Upper lobe of right lung (tissue), 1 donor: ENCODE data around the gene LAMP2. TPM values are rescaled to one million over a fixed set of nuclear protein-coding genes. Genes with fewer than 3 reads are reported as not detected.
"Not testable (repeated sequence)": the region's sequence is repeated elsewhere in the genome, so short reads cannot be mapped to it uniquely, and the experiment has no call there.

ENCODE experiments used
- ATAC-seq: fragments of 200-7000 bp; cut with Tn5 transposase; one replicate; pipeline ENCODE4 v1.9.1; 2020; ENCODE audit warnings: mild to moderate bottlenecking, moderate library complexity
- DNase-seq: peaks from one replicate; pipeline ENCODE4 v3.0.0-alpha.2; 2020
- H3K27ac ChIP-seq: fragments of 200-600 bp; one replicate; pipeline ENCODE4 v1.8.0; 2022
- H3K27me3 ChIP-seq: fragments of 200-600 bp; one replicate; pipeline ENCODE4 v1.8.0; 2022; ENCODE audit warnings: mild to moderate bottlenecking
- H3K36me3 ChIP-seq: fragments of 200-600 bp; one replicate; pipeline ENCODE4 v1.8.0; 2022
- H3K4me1 ChIP-seq: fragments of 200-600 bp; one replicate; pipeline ENCODE4 v1.8.0; 2022
- H3K4me3 ChIP-seq: fragments of 200-600 bp; one replicate; pipeline ENCODE4 v1.8.0; 2022; ENCODE audit warnings: mild to moderate bottlenecking
- H3K9me3 ChIP-seq: fragments of 200-600 bp; one replicate; pipeline ENCODE4 v1.8.0; 2022
- intact Hi-C: fragments of 100-400 bp; cut with DNase I; formaldehyde crosslinking; loops from one replicate; pipeline ENCODE4 v1.11.0; 2022
- total RNA-seq: library from RNA; stranded (reverse); fragmentation: NEBNext Ultra II Directional; extraction: Animal tissue kit (Norgen Biotek cat#: 25700); gene quantifications from one replicate; pipeline ENCODE4 v1.2.1, GENCODE V29; 2021
- TF ChIP-seq, protein P1 (sequence below): fragments of 200-600 bp; IDR thresholded peaks from one replicate; pipeline ENCODE4 v1.8.0; 2022; ENCODE audit warnings: antibody characterized with exemption
- donor health status: DM: no; HTN: yes; CAD: no; lungs with severe emphysema.

LAMP2 gene
- total RNA-seq, 1 donor from 2014 or later: 138 TPM

DNA sequence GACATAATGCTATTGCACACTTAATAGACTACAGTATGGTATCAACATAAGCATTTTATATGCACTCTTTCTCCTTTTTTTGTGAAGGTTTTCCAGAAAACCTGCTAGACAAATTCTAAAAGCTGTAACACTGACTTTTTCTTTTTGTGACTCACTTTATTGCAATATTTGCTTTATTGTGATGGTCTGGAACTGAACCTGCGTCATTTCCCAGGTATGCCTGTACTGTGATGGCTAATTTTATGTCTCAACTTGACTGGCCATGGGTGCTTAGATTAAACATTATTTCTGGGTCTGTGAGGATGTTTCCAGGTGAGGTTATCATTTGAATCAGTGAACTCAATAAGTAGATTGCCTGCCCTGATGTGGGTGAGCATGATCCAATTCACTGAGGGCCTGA is 35.5 kb upstream of the LAMP2 start:
- Histone ChIP-seq H3K9me3 (no peaks in the 10 kb centered on the region), H3K27ac (no peak overlapping the region), H3K27me3 (no peaks in the 10 kb centered on the region), H3K36me3 (no peaks in the 10 kb centered on the region), H3K4me3 (no peak overlapping the region), H3K4me1 (no peaks in the 10 kb centered on the region)
- TF ChIP-seq, protein P1, sequence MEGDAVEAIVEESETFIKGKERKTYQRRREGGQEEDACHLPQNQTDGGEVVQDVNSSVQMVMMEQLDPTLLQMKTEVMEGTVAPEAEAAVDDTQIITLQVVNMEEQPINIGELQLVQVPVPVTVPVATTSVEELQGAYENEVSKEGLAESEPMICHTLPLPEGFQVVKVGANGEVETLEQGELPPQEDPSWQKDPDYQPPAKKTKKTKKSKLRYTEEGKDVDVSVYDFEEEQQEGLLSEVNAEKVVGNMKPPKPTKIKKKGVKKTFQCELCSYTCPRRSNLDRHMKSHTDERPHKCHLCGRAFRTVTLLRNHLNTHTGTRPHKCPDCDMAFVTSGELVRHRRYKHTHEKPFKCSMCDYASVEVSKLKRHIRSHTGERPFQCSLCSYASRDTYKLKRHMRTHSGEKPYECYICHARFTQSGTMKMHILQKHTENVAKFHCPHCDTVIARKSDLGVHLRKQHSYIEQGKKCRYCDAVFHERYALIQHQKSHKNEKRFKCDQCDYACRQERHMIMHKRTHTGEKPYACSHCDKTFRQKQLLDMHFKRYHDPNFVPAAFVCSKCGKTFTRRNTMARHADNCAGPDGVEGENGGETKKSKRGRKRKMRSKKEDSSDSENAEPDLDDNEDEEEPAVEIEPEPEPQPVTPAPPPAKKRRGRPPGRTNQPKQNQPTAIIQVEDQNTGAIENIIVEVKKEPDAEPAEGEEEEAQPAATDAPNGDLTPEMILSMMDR: no peak
- ATAC-seq (no peak), DNase-seq (no peak)
- intact Hi-C loops: no loop called here

DNA sequence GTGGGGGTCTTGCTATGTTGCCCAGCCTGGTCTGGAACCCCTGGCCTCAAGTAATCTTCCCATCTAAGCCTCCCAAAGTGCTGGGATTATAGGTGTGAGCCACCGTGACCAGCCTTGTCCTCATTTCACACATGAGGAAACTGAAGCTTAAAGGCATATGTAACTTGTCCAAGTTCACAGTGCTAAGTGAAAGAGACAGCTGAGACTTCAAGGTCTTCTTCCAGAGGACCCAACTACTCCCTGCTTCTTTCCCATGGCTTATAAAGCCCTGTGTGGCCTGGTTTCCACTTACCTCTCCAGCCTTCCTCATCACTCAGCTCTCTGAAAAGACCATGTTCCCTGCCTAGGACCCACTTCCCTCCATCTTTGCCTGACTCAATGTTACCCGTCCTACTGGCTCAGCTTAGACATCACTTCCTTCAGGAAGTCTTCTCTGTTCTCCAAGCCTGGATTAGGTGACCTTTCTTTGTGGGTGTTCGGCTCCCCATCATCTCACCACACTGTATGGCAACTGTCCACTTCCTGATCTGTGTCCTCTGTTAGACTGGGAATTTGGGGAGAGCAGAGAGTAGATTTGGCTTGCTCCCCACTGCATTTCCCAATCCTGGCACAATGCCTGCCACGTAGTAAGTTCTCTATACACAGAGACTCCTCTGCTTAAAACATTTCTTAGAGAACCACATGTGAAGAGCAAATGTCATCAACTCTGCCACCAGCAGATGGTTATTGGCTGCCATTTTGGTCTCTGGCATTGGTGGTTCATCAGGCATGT is 30.4 kb upstream of the LAMP2 start:
- TF ChIP-seq, protein P1: no peak
- Histone ChIP-seq H3K4me3 (no peak overlapping the region), H3K4me1 (no peaks in the 10 kb centered on the region), H3K9me3 (no peaks in the 10 kb centered on the region), H3K27me3 (no peaks in the 10 kb centered on the region), H3K36me3 (no peaks in the 10 kb centered on the region), H3K27ac (no peak overlapping the region)
- ATAC-seq (no peak), DNase-seq (no peak)
- intact Hi-C loops: no loop called here

DNA sequence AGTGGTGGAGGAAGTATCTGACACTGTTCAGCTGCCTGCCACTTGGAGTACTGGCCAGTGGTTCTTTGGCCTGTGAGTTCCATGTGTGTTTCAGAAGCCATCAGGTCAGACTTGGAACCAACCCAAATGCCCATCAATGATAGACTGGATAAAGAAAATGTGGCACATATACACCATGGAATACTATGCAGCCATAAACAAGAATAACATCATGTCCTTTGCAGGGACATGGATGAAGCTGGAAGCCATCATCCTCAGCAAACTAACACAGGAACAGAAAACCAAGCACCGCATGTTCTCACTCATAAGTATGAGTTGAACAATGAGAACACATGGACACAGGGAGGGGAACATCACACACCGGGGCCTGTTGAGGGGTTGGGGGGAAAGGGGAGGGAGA is 21.0 kb upstream of the LAMP2 start:
- H3K4me3 ChIP-seq, H3K27ac ChIP-seq, H3K36me3 ChIP-seq, intact Hi-C loops, H3K27me3 ChIP-seq, H3K4me1 ChIP-seq, DNase-seq, H3K9me3 ChIP-seq, ATAC-seq: not testable (repeated sequence)

DNA sequence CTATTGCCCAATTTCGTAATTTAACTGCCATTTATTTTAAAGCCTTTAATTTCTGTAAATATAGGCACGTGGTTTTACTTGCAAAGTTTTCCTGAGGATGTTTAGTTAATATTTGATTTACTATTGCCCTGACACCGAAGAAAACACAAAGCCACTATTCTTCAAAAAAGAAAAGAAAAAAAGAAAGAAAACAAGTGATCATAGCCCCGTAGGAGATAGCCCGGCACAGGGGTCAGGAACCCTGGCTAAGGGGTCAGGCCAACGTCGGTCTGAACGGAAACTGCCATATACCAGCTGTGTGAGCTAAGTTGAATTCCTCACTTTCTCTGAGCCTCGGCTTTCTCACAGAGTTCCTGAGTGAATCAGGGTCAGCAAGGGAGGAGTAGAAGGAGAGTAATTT is 17.7 kb upstream of the LAMP2 start:
- no peak overlapping the region for H3K27ac ChIP-seq
- intact Hi-C loops: no loop called here
- TF ChIP-seq, protein P1: no peak
- H3K4me1 ChIP-seq: no peaks in the 10 kb centered on the region
- H3K4me3 ChIP-seq: no peak overlapping the region
- no peaks in the 10 kb centered on the region for H3K36me3 ChIP-seq
- no peaks in the 10 kb centered on the region for H3K27me3 ChIP-seq
- H3K9me3 ChIP-seq: no peaks in the 10 kb centered on the region
- no peak for ATAC-seq
- DNase-seq: no peak

DNA sequence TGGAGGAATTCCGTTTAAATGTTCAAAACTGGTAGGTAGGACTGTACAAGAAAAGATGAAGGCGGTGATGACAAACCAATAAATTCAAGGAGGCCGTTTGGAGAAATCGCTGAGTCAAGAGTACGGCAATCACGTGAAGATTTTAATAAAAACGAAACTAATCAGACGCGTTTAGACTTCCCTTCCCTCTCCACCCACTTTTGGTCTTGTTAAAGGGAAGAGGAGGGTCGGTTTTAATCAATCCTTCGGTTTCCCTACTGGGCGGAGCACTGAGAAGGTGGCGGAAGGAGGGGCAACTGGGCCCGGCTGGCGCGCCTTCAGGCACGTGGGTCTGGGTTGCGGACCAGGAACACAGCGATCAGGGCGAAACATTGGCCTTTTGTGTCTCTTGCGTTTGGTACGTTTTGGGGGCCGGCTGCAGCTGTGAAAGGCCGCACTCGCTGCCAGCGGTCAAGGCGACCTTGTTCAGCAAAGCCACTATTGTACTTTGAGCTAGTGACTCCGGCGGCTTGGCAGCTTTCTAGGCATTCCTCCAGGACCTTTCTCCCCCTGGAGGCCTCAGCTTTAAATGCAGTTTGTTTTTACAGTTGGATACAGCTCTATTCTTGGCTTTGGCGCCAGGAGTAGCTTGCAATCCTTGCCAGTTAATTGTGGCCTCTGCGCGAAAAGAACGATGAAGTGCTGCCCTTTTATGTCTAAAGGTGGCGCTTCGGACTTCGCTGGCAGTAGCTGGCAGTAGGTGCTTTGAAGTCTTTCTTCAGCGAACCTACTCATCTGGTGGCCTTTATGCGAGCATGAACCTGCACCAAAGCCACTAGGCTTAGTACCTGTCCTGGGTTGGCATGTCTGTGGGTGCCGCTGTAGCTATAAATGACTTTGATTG is 16.8 kb upstream of the LAMP2 start:
- intact Hi-C loops: no loop called here
- H3K36me3 ChIP-seq: no peaks in the 10 kb centered on the region
- peak overlapping the region; percentile 54 for H3K4me3 ChIP-seq
- H3K27ac ChIP-seq: peak overlapping the region; percentile 89
- no peaks in the 10 kb centered on the region for H3K27me3 ChIP-seq
- peak; percentile 79 for DNase-seq
- H3K4me1 ChIP-seq: no peaks in the 10 kb centered on the region
- TF ChIP-seq, protein P1: peak; percentile 53
- no peaks in the 10 kb centered on the region for H3K9me3 ChIP-seq
- peak; percentile 94 for ATAC-seq

DNA sequence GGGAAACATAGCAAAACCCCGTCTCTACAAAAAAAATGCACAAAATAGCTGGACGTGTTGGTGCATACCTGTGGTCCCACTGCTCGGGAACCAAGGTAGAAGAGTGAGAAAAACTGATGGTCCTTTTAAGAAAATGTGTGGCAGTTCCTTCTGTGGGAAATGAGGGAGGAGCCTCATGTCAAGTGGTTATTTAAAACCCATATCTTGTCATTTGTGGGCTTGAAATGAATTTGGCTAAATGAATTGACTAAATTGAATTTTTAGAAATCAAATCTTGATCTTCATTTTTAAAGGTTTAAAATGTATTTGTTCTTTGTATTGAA is 16.2 kb upstream of the LAMP2 start:
- no peak for ATAC-seq
- Histone ChIP-seq H3K4me3 (peak overlapping the region; percentile 54), H3K27me3 (no peaks in the 10 kb centered on the region), H3K9me3 (no peaks in the 10 kb centered on the region), H3K36me3 (no peaks in the 10 kb centered on the region), H3K4me1 (no peaks in the 10 kb centered on the region), H3K27ac (peak overlapping the region; percentile 89)
- DNase-seq: no peak
- intact Hi-C loops: no loop called here
- TF ChIP-seq, protein P1: no peak
